HG03442 (cell line): ENCODE results near the gene SFT2D1.

Experiments used
- ATAC-seq: cut with Tn5 transposase; IDR thresholded peaks from one replicate; pipeline ENCODE4 v1.9.1; 2021; ENCODE audit warnings: mild to moderate bottlenecking, moderate library complexity; ENCODE audit not compliant: unreplicated experiment

The SFT2D1 gene

DNA sequence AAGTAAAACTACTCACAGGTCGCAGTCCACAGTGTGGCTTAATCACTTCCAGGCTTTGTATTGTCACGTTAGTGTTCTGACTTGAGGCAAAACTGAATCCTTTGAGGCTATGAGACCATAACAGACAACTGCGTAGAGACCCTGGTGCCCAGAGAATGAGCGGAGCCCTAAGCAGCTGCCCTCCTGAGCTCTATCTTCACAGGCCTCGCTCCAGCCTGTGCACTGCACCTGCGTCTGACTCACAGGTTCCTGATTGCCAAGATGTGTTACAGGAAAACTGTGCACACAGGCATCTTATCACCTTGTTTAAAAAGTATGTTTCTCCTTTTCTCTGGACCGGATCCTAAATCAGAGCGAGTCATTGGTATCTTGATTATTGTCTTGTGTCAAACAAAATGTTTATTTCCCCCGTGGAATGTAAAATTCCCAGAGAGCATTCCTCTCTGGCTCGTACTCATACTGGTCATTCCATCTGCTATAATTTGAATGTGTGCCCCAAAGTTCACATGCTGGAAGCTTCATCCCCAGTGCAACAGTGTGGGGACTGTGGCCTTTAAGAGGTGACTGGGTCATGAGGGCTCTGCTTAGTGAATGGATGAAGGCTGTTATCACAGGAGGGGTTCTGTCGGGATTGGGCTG is 59.8 kb downstream of the SFT2D1 start:
- no peak for ATAC-seq

DNA sequence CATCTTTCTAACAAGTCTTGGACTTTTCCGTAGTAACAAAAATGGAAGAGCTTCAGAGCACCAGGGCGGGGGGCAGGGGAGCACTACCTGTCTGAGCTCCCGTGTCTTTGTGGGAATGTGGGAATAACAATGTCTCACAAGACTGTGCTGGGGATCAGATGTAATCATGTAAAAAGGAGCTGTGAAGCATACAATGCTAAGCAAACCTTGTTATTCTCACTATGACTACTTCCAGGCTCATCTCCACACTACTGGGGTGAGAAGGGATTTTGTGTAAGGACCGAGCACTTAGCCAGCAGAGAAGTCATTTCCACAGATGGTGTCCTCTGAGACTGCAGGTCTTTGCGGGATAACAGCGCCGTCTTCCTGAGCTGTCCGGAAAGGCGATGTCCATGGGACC is 61.2 kb downstream of the SFT2D1 start:
- ATAC-seq = peak; percentile 60

GRCh38 chr6:166279393-166279679 is 63.0 kb downstream of the SFT2D1 start:
- ATAC-seq = no peak

- no peak for ATAC-seq
Measured at GRCh38 chr6:166278579-166279392, 63.6 kb downstream of the SFT2D1 start.

GRCh38 chr6:166277892-166278578 is 64.3 kb downstream of the SFT2D1 start:
- peak; percentile 26 for ATAC-seq

DNA sequence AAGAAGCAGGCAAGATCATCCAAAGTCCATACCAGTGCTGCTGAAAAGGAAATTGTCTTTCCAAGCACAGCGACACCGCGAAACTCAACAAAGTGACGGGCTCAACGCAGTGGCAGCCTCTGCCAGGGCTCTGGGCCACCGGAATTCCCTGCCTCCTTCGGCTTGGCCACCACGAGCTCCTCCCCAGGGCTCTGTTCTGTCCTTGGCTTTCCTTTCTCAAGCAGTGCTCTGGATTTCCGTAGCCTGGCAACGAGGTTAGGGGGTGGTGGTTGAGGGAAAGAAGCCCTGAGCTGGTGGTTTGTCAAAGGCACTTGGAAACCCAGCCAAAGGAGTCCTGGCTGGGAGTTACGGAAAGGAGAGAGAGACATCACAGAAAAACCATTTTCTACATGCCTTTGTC is 65.3 kb downstream of the SFT2D1 start:
- no peak for ATAC-seq

DNA sequence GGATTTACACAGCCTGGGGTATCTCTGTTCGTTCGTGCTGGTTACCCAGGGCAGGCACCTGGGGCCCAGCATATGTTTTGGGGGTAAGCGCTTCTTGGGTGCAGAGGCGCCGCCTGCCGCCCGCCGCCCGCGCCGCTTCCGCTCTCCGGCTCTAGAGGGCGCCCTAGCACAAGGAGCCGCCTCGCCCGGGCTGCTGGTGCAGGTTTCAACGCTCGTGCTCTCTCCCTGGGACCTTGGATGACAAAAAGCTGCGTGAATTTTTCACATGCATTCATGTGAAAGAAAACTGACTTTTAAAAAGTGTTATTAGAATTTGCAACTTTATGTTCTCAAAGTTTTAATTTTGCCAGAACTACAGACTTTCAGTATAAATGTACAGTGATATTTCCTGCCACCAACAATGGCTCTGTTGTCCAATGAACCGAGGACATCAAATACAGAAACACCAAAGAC is 66.6 kb downstream of the SFT2D1 start:
- ATAC-seq = peak; percentile 77

DNA sequence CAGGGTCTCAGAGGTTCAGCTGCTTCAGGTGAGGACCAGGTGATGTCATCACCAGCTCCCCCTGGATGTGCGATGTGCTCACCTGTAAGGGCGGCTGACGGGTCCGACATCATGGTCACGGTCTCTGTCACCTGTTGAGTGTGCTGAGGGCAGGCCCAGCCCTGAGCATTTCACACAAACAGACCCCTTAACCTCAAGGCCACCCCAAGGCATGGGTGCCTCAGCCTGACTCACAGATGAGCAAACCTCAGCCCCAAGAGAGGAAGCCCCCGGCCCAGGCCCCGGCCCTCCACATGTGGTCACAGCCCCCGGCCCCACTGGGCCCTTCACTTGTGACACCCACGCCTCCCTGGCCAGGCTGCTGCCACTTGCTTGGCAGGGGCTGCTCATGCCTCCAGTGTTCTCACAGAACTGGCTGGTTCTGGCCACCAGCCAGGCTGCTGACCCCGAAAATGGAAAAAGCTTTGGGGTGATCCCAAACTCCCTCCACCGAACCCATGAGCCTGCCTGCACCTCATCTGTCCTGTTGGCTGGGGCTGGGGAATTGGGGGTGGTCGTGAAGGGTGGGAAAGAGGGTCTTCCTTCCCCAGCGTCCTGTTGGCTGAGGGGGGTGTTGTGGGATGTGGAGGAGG is 67.5 kb downstream of the SFT2D1 start:
- no peak for ATAC-seq

- ATAC-seq = no peak
Measured at GRCh38 chr6:166274163-166274562, 68.2 kb downstream of the SFT2D1 start.

GRCh38 chr6:166271376-166271765 is 71.0 kb downstream of the SFT2D1 start:
- no peak for ATAC-seq

DNA sequence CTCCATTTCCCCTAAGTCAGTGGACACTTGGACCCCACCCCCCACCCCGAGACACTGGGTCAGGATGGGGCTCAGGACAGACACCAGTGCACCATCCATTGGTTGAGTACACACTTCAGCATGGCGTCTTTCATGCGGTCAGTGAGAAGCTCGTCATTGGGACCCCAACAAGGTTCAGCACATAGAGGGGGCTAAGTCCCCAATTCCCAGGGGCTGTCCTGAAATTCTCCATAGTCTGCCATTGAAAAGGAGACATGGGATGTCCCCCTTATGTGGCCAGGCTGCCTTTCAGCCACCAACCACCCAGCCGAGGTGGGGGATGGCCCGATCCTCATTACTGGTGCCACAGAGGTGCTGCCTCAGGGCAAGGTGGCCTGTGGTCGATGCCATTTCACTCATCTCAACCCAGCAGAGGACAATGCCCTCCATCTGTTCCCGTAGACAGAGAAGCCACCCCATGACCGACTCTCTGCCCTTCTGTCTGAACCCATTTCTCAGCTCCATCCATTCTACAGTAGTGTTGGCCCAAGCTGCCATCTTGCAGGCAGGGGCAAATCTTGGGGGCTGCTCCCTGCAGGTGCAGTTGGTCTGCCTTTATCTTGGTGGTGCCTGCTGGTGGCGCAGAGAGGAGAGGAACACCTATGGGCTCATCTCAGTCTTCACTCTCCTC is 71.5 kb downstream of the SFT2D1 start:
- no peak for ATAC-seq
